H1 (cell line): ENCODE data around the gene CD34. TPM values are rescaled to one million over a fixed set of nuclear protein-coding genes. Genes with fewer than 3 reads are reported as not detected.

ENCODE experiments used
- CTCF ChIA-PET: fragments of 300-600 bp; sonication (Branson Sonifier 250); formaldehyde crosslinking; loops from one replicate; lab custom pipeline; 2021; ENCODE audit not compliant: partially characterized antibody; lab: Charles Lee
- POLR2A ChIA-PET: fragments of 300-600 bp; sonication (Branson Sonifier 250); formaldehyde crosslinking; loops from one replicate; lab custom pipeline; 2021; ENCODE audit warnings: inconsistent platforms; ENCODE audit not compliant: partially characterized antibody; lab: Charles Lee
- DNase-seq, 2 experiments: peaks; one replicate each; pipeline versions ENCODE4 v3.0.0 to v3.0.0-alpha.2; 2010 to 2022; ENCODE audit warnings: low spot score in 2 of 2, low read depth in 1 of 2, mixed read lengths in 1 of 2
- FAIRE-seq: peaks from 2 replicates; lab custom pipeline; 2011; peaks lifted over from hg19 to GRCh38; lab: Jason Lieb, UNC
- H2AFZ ChIP-seq: 2 replicates; pipeline ENCODE4 v1.8.1; 2012; ENCODE audit warnings: low read length, inconsistent platforms
- H2AK5ac ChIP-seq: 2 replicates; pipeline ENCODE4 v1.6.1; 2013; ENCODE audit warnings: low read depth, low read length
- H2BK120ac ChIP-seq: replicated peaks from 2 replicates; pipeline ENCODE3; 2013; ENCODE audit warnings: low read depth, low read length, inconsistent platforms
- H2BK12ac ChIP-seq: 2 replicates; pipeline ENCODE4 v1.6.1; 2013; ENCODE audit warnings: low read depth, low read length
- H2BK15ac ChIP-seq: 2 replicates; pipeline ENCODE4 v1.6.1; 2013; ENCODE audit warnings: low read length
- H2BK20ac ChIP-seq: 2 replicates; pipeline ENCODE4 v1.6.1; 2013; ENCODE audit warnings: low read length
- H2BK5ac ChIP-seq: 2 replicates; pipeline ENCODE4 v1.6.1; 2013; ENCODE audit warnings: low read depth, low read length
- H3K14ac ChIP-seq: 2 replicates; pipeline ENCODE4 v1.6.1; 2013; ENCODE audit warnings: inconsistent platforms; ENCODE audit not compliant: insufficient read length
- H3K18ac ChIP-seq: 2 replicates; pipeline ENCODE4 v1.6.1; 2013; ENCODE audit warnings: low read length; ENCODE audit errors: extremely low read depth
- H3K23ac ChIP-seq: 2 replicates; pipeline ENCODE4 v1.6.1; 2013; ENCODE audit warnings: inconsistent platforms; ENCODE audit not compliant: insufficient read length
- H3K23me2 ChIP-seq: 2 replicates; pipeline ENCODE4 v1.6.1; 2013; ENCODE audit warnings: low read depth, low read length
- H3K27ac ChIP-seq: 2 replicates; pipeline ENCODE4 v1.6.1; 2011; ENCODE audit warnings: low read depth, low read length, inconsistent platforms
- H3K27me3 ChIP-seq, 4 experiments: replicated peaks in 1 of 4; 1 replicate in 1 of 4; 2 replicates in 3 of 4; pipeline versions ENCODE4 v1.6.1 to v1.8.1; 2011 to 2013; ENCODE audit warnings: low read length in 3 of 4, mild to moderate bottlenecking in 3 of 4, inconsistent platforms in 2 of 4, mixed read lengths in 2 of 4, moderate library complexity in 1 of 4; ENCODE audit not compliant: control insufficient read depth in 3 of 4, insufficient read depth in 3 of 4; ENCODE audit errors: extremely low read depth in 1 of 4
- H3K36me3 ChIP-seq, 4 experiments: 2 replicates each; pipeline versions ENCODE4 v1.6.1 to v1.8.1; 2011 to 2013; ENCODE audit warnings: mild to moderate bottlenecking in 4 of 4, low read length in 3 of 4, moderate library complexity in 2 of 4, control low read depth in 1 of 4, inconsistent platforms in 1 of 4; ENCODE audit not compliant: insufficient read depth in 4 of 4, control insufficient read depth in 2 of 4
- H3K4ac ChIP-seq: replicated peaks from 2 replicates; pipeline ENCODE3; 2013; ENCODE audit warnings: low read length, low read depth, mixed read lengths, inconsistent platforms; ENCODE audit not compliant: insufficient read length
- H3K4me1 ChIP-seq, 4 experiments: replicated peaks in 1 of 4; 1 replicate in 1 of 4; 2 replicates in 3 of 4; pipeline versions ENCODE4 v1.6.1 to v1.8.1; 2011 to 2013; ENCODE audit warnings: low read length in 3 of 4, inconsistent platforms in 2 of 4, mixed read lengths in 1 of 4; ENCODE audit not compliant: insufficient read depth in 4 of 4, control insufficient read depth in 3 of 4
- H3K4me2 ChIP-seq, 2 experiments: 2 replicates each; pipeline versions ENCODE4 v1.6.1 to v1.8.1; 2011 to 2013; ENCODE audit warnings: low read depth in 2 of 2, low read length in 2 of 2, control low read depth in 1 of 2, inconsistent platforms in 1 of 2, mild to moderate bottlenecking in 1 of 2; ENCODE audit not compliant: insufficient read depth in 1 of 2
- H3K4me3 ChIP-seq, 4 experiments: fragments of 200-600, 300-600 bp in 1 of 4; sonication (generic), shearing (Covaris generic), sonication (Bioruptor Twin) in 1 of 4; 2 replicates each; pipeline versions ENCODE4 v1.5.1 to v1.8.1; 2011 to 2016; ENCODE audit warnings: low read length in 4 of 4, low read depth in 3 of 4, control low read depth in 2 of 4, inconsistent platforms in 2 of 4, mild to moderate bottlenecking in 2 of 4, mixed read lengths in 1 of 4, moderate library complexity in 1 of 4; ENCODE audit not compliant: insufficient read depth in 2 of 4; ENCODE audit errors: extremely low read depth in 1 of 4
- H3K56ac ChIP-seq: replicated peaks from 2 replicates; pipeline ENCODE3; 2013; ENCODE audit warnings: low read depth, mild to moderate bottlenecking, mixed read lengths, low read length, inconsistent platforms; ENCODE audit not compliant: insufficient read length
- H3K79me1 ChIP-seq: 2 replicates; pipeline ENCODE4 v1.6.1; 2013; ENCODE audit warnings: low read depth, low read length, control low read depth
- H3K79me2 ChIP-seq, 2 experiments: 2 replicates each; pipeline versions ENCODE4 v1.6.1 to v1.8.1; 2012 to 2013; ENCODE audit warnings: low read length in 2 of 2, mild to moderate bottlenecking in 2 of 2, inconsistent platforms in 1 of 2; ENCODE audit not compliant: insufficient read depth in 2 of 2, control insufficient read depth in 1 of 2
- H3K9ac ChIP-seq, 4 experiments: replicated peaks in 1 of 4; 1 replicate in 1 of 4; 2 replicates in 3 of 4; pipeline versions ENCODE4 v1.6.1 to v1.8.1; 2011 to 2013; ENCODE audit warnings: low read depth in 3 of 4, low read length in 3 of 4, control low read depth in 2 of 4, mild to moderate bottlenecking in 2 of 4, moderate library complexity in 2 of 4, inconsistent platforms in 1 of 4; ENCODE audit errors: extremely low read depth in 1 of 4
- H3K9me3 ChIP-seq, 2 experiments: 2 replicates each; pipeline versions ENCODE4 v1.6.1 to v1.8.1; 2012 to 2013; ENCODE audit warnings: mild to moderate bottlenecking in 2 of 2, moderate library complexity in 2 of 2, control low read depth in 1 of 2, inconsistent platforms in 1 of 2, low read depth in 1 of 2, low read length in 1 of 2, mixed read lengths in 1 of 2; ENCODE audit not compliant: insufficient read depth in 2 of 2
- H4K20me1 ChIP-seq, 2 experiments: replicated peaks in 1 of 2; 2 replicates each; pipeline versions ENCODE3 to v1.8.1; 2011 to 2013; ENCODE audit warnings: inconsistent platforms in 2 of 2, low read length in 2 of 2, mild to moderate bottlenecking in 1 of 2; ENCODE audit not compliant: insufficient read depth in 2 of 2, control insufficient read depth in 1 of 2
- H4K5ac ChIP-seq: 2 replicates; pipeline ENCODE4 v1.6.1; 2013; ENCODE audit warnings: low read length, low read depth, mixed read lengths, inconsistent platforms; ENCODE audit not compliant: insufficient read length
- H4K8ac ChIP-seq: 2 replicates; pipeline ENCODE4 v1.8.0; 2013; ENCODE audit warnings: mild to moderate bottlenecking, moderate library complexity, low read length, inconsistent platforms; ENCODE audit not compliant: insufficient read depth; ENCODE audit errors: extremely low read depth
- H4K91ac ChIP-seq: replicated peaks from 2 replicates; pipeline ENCODE3; 2013; ENCODE audit warnings: low read length, mixed read lengths, inconsistent platforms; ENCODE audit not compliant: insufficient read length
- ASH2L ChIP-seq: fragments of 200-600, 300-600 bp; sonication (generic); IDR thresholded peaks from one replicate; pipeline ENCODE4 v1.7.1; 2017; ENCODE audit warnings: low read length
- BRCA1 ChIP-seq: IDR thresholded peaks from 2 replicates; pipeline ENCODE4 v1.6.1; 2012; ENCODE audit warnings: low read depth, low read length, improper control_type of control experiment
- CBX5 ChIP-seq: fragments of 300-800, 300-1000 bp; sonication (generic); IDR thresholded peaks from 2 replicates; pipeline ENCODE4 v1.7.1; 2016; ENCODE audit warnings: antibody characterized with exemption, low read length, low read depth
- CHD1 ChIP-seq: IDR thresholded peaks from 2 replicates; pipeline ENCODE4 v1.6.1; 2012; ENCODE audit warnings: low read depth, low read length, improper control_type of control experiment
- HDAC2 ChIP-seq, 2 experiments: fragments of 300-600 bp in 1 of 2; sonication (generic) in 1 of 2; IDR thresholded peaks; 2 replicates each; pipeline ENCODE4 v1.6.1; 2011 to 2012; ENCODE audit warnings: low read depth in 2 of 2, low read length in 2 of 2, mild to moderate bottlenecking in 2 of 2, moderate library complexity in 2 of 2, borderline replicate concordance in 1 of 2, inconsistent platforms in 1 of 2
- KDM5A ChIP-seq: fragments of 200-600 bp; IDR thresholded peaks from 2 replicates; pipeline ENCODE4 v1.7.1; 2012; ENCODE audit warnings: mild to moderate bottlenecking, low read length, inconsistent platforms, mixed read lengths
- MAX ChIP-seq: IDR thresholded peaks from 2 replicates; pipeline ENCODE4 v1.6.1; 2012; ENCODE audit warnings: inconsistent platforms
- RNF2 ChIP-seq: fragments of 200-900, 300-1000 bp; sonication (generic); IDR thresholded peaks from 2 replicates; pipeline ENCODE4 v1.7.1; 2016; ENCODE audit warnings: borderline replicate concordance, low read depth, mild to moderate bottlenecking, antibody characterized with exemption, low read length; ENCODE audit not compliant: poor library complexity, severe bottlenecking; ENCODE audit errors: missing control alignments
- SAP30 ChIP-seq: fragments of 300-600 bp; sonication (generic); IDR thresholded peaks from 2 replicates; pipeline ENCODE4 v1.7.1; 2012; ENCODE audit warnings: low read length, moderate library complexity, mild to moderate bottlenecking, inconsistent platforms; ENCODE audit not compliant: insufficient read depth, insufficient replicate concordance
- SIN3A ChIP-seq, 2 experiments: IDR thresholded peaks in 1 of 2; conservative IDR thresholded peaks in 1 of 2; 2 replicates each; pipeline ENCODE4 v1.6.1; 2011 to 2012; ENCODE audit warnings: low read length in 2 of 2, improper control_type of control experiment in 1 of 2, low read depth in 1 of 2, mild to moderate bottlenecking in 1 of 2
- SIRT6 ChIP-seq: IDR thresholded peaks from one replicate; pipeline ENCODE4 v1.7.1; 2012; ENCODE audit warnings: low read length, inconsistent platforms
- SIX5 ChIP-seq: IDR thresholded peaks from 2 replicates; pipeline ENCODE4 v1.6.1; 2011; ENCODE audit warnings: mild to moderate bottlenecking, low read depth, low read length
- SP4 ChIP-seq: IDR thresholded peaks from 2 replicates; pipeline ENCODE4 v1.6.1; 2012; ENCODE audit warnings: low read length, inconsistent platforms
- SUZ12 ChIP-seq: fragments of 200-600 bp; sonication (generic); IDR thresholded peaks from 2 replicates; pipeline ENCODE4 v1.6.1; 2012; ENCODE audit warnings: mild to moderate bottlenecking, inconsistent platforms, low read length, moderate library complexity, mixed read lengths
- WGBS, 2 experiments: shearing (Covaris generic) in 1 of 2; methylation state at CpG; one replicate each; pipeline versions ENCODE4 v1.1.6 to v1.1.7; 2013 to 2015; ENCODE audit warnings: low lambda C conversion rate in 2 of 2, mixed read lengths in 2 of 2, inconsistent platforms in 1 of 2, low coverage in 1 of 2, missing lambda C conversion rate in 1 of 2; ENCODE audit not compliant: insufficient replicate concordance in 2 of 2, insufficient coverage in 1 of 2, insufficient read length in 1 of 2; ENCODE audit errors: extremely low coverage in 1 of 2, missing lambda C conversion rate in 1 of 2; 5-methylcytosine and 5-hydroxymethylcytosine counted together
- polyA plus RNA-seq, 7 experiments: library from polyadenylated mRNA; depleted of rRNA in 3 of 7; stranded (reverse) in 5 of 7; unstranded in 2 of 7; fragments of >200 nt in 5 of 7; fragments of 200-250 nt in 2 of 7; gene quantifications; 1 replicate in 5 of 7; 2 replicates in 1 of 7; 4 replicates in 1 of 7; pipeline versions ENCODE4 v1.2.1 to v1.2.3, GENCODE V29; 2011 to 2013; ENCODE audit warnings: missing spikeins in 2 of 7, mixed read lengths in 2 of 7
- total RNA-seq: library from RNA; stranded (reverse); fragmentation: NEBNext Ultra II Directional; extraction: Animal tissue kit (Norgen Biotek cat#: 25700); gene quantifications from 2 replicates; pipeline ENCODE4 v1.2.1, GENCODE V29; 2021

The CD34 gene
- total and polyA plus RNA-seq, 2 of the 8 experiments (the other 6 are each of a cell fraction or from before 2014, with no cell fraction given), result 0.39 to 0.54 TPM

- Histone ChIP-seq H2BK5ac (no peak overlapping the region), H3K4me2 (no peak overlapping the region), H3K36me3 (no peaks in the 10 kb centered on the region), H3K4me3 (no peak overlapping the region), H3K4ac (no peak overlapping the region), H3K18ac (no peak overlapping the region), H3K23me2 (no peaks in the 10 kb centered on the region), H3K4me1 (no peaks in the 10 kb centered on the region), H3K27me3 (no peaks in the 10 kb centered on the region), H3K79me1 (no peaks in the 10 kb centered on the region), H2BK120ac (no peak overlapping the region), H4K20me1 (no peaks in the 10 kb centered on the region), H3K9ac (no peak overlapping the region), H2AFZ (no peak overlapping the region), H2BK12ac (no peak overlapping the region), H2AK5ac (no peak overlapping the region), H4K91ac (no peak overlapping the region), H3K14ac (no peak overlapping the region), H3K9me3 (no peaks in the 10 kb centered on the region), H3K27ac (no peak overlapping the region), H3K23ac (no peak overlapping the region), H3K56ac (no peak overlapping the region), H3K79me2 (no peaks in the 10 kb centered on the region), H2BK20ac (no peak overlapping the region), H2BK15ac (no peak overlapping the region), H4K5ac (no peak overlapping the region), H4K8ac (no peak overlapping the region)
- POLR2A ChIA-PET, result no interaction called here
- CTCF ChIA-PET, result interaction anchor here (0.6 to 2.0 kb wide), 6 partner anchors 30 to 235 kb away, joined by 3 to 14 read pairs (median 4); no protein-coding TSS in a partner anchor
- FAIRE-seq (no peak), DNase-seq (no peak)
- WGBS, 2 experiments, result 90% methylated on average over 4 of the region's 5 CpGs; no CpG with 5 or more reads in 1 of the 2 experiments
- no peak for TF ChIP-seq CBX5
- no peak for TF ChIP-seq RNF2
- TF ChIP-seq BRCA1, result no peak
- TF ChIP-seq HDAC2 (IDR thresholded peaks at IDR 0.05; ENCODE audit: borderline replicate concordance in 1 of 2, low read depth in 2 of 2, low read length in 2 of 2), result no peak
- TF ChIP-seq SIN3A (conservative IDR thresholded peaks at IDR 0.05 in 1 of 2, IDR thresholded peaks at IDR 0.05 in 1 of 2; ENCODE audit: low read depth in 1 of 2, low read length in 2 of 2), result no peak
- TF ChIP-seq SUZ12, result no peak
- no peak for TF ChIP-seq SAP30
- TF ChIP-seq SP4, result no peak
- TF ChIP-seq KDM5A, result no peak
- no peak for TF ChIP-seq CHD1
- TF ChIP-seq ASH2L, result no peak
- no peak for TF ChIP-seq MAX
- no peak for TF ChIP-seq SIRT6
- TF ChIP-seq SIX5, result no peak
Measured at GRCh38 chr1:207918581-207918980, 7.7 kb upstream of the CD34 start.
